Measurements from ENCODE around the gene CCDC106. TPM values are rescaled to one million over a fixed set of nuclear protein-coding genes. Genes with fewer than 3 reads are reported as not detected.

Gene CCDC106
- total RNA-seq, 1 donor from 2014 or later, result 11.1 TPM

- Histone ChIP-seq H3K27me3 (no peaks in the 10 kb centered on the region), H3K27ac (peak overlapping the region; percentile 100), H3K4me1 (peaks cover 54% of the 10 kb centered on the region), H3K36me3 (no peaks in the 10 kb centered on the region), H3K9me3 (no peaks in the 10 kb centered on the region), H3K4me3 (peak overlapping the region; percentile 94)
- no peak for TF ChIP-seq CTCF (IDR thresholded peaks at IDR 0.05)
- intact Hi-C loops (cut with DNase I), result no loop called here
- ATAC-seq (no peak), DNase-seq (peak; percentile 64)
Measured at GRCh38 chr19:55635334-55635717, 12.7 kb upstream of the CCDC106 start.

- Histone ChIP-seq H3K27ac (peak overlapping the region; percentile 100), H3K36me3 (no peaks in the 10 kb centered on the region), H3K27me3 (no peaks in the 10 kb centered on the region), H3K9me3 (no peaks in the 10 kb centered on the region), H3K4me3 (peak overlapping the region; percentile 94), H3K4me1 (peaks cover 57% of the 10 kb centered on the region)
- DNase-seq (no peak), ATAC-seq (no peak)
- intact Hi-C loops (cut with DNase I), result no loop called here
- TF ChIP-seq CTCF (IDR thresholded peaks at IDR 0.05), result no peak
Measured at GRCh38 chr19:55635856-55636440, 12.1 kb upstream of the CCDC106 start.

GRCh38 chr19:55636723-55637122 is 11.3 kb upstream of the CCDC106 start:
- Histone ChIP-seq H3K27me3 (no peaks in the 10 kb centered on the region), H3K4me3 (peak overlapping the region; percentile 94), H3K9me3 (no peaks in the 10 kb centered on the region), H3K4me1 (peaks cover 54% of the 10 kb centered on the region), H3K36me3 (no peaks in the 10 kb centered on the region), H3K27ac (no peak overlapping the region)
- intact Hi-C loops (cut with DNase I), result no loop called here
- DNase-seq (no peak), ATAC-seq (no peak)
- TF ChIP-seq CTCF (IDR thresholded peaks at IDR 0.05), result no peak

- peaks cover 57% of the 10 kb centered on the region for H3K4me1 ChIP-seq
- no peak for ATAC-seq
- H3K36me3 ChIP-seq, result no peaks in the 10 kb centered on the region
- DNase-seq, result no peak
- intact Hi-C loops (cut with DNase I), result no loop called here
- H3K4me3 ChIP-seq, result no peak overlapping the region
- no peak for TF ChIP-seq CTCF (IDR thresholded peaks at IDR 0.05)
- no peaks in the 10 kb centered on the region for H3K27me3 ChIP-seq
- H3K9me3 ChIP-seq, result no peaks in the 10 kb centered on the region
- no peak overlapping the region for H3K27ac ChIP-seq
Measured at GRCh38 chr19:55637534-55637933, 10.5 kb upstream of the CCDC106 start.

GRCh38 chr19:55638864-55639359 is 9.1 kb upstream of the CCDC106 start:
- no peaks in the 10 kb centered on the region for H3K36me3 ChIP-seq
- H3K4me1 ChIP-seq, result peaks cover 62% of the 10 kb centered on the region
- no peak overlapping the region for H3K27ac ChIP-seq
- intact Hi-C loops (cut with DNase I), result no loop called here
- no peaks in the 10 kb centered on the region for H3K9me3 ChIP-seq
- peak; percentile 70 for DNase-seq
- ATAC-seq, result no peak
- H3K27me3 ChIP-seq, result no peaks in the 10 kb centered on the region
- no peak overlapping the region for H3K4me3 ChIP-seq
- TF ChIP-seq CTCF (IDR thresholded peaks at IDR 0.05), result peak; percentile 43
